Activated CD4-positive, alpha-beta T cell treated with anti-CD3 and anti-CD28 coated beads, Interleukin-10, Interleukin-2, amounts not matched to agents 100 ng/mL and 50 ng/mL, durations not matched to agents 16 hours and 8 hours (primary cell): ENCODE data around the gene ACSS1.

Source experiments
- DNase-seq: peaks from one replicate; pipeline ENCODE4 v3.0.0-alpha.2; 2020

ACSS1 gene

DNA sequence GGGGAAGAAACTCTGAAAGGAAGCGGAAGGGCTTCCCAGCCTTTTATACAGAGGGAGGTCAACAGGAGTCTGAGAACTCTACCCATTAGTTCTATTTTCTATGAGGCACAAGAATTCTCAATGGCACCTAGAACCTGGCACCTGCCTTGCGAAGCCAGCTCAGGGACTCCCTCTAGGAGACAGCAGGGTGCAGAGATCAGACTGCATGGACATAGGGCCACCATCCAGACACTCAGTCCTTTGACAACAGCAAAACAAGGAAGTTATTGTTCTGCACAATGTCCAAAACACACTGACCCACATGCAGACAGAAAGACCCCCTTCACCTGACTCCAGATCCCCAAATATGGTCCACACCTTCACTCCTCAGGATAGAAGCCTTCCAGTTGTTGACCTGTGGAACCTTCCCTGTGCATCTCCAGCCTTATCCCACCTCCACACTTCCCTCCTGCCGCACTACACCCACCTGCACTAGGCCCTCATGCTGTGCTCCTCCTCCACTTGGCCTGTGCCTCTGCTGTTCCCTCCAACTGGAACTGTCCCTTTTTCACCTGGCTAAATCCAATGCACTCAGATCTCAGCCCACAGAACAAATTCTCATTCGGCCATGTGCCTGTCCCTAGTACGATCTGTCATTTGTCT, 27.8 kb downstream of the ACSS1 start:
- no peak for DNase-seq

- no peak for DNase-seq
Measured at GRCh38 chr20:25025986-25026605, 31.8 kb downstream of the ACSS1 start.

GRCh38 chr20:25025091-25025861, 32.7 kb downstream of the ACSS1 start:
- no peak for DNase-seq

DNA sequence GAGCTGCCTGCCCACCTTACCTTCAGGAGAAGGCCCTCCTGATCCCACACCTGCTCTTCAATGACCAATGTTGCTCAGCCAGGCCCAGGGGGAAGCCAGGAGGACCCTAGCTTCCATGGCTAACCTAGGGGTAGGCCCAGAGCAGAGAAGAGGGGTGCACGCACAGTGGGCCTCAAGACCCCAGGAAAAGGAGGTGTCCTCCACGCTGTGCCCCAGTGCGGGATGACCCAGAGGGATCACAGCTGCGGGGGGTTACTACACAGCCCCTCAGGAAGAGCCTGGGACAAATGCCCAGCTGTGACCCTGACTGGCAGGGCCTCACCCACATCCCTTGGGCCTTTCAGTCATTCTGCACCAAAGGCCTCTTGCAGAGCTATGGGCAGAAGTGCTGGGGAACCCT, 33.8 kb downstream of the ACSS1 start:
- DNase-seq, result no peak

DNA sequence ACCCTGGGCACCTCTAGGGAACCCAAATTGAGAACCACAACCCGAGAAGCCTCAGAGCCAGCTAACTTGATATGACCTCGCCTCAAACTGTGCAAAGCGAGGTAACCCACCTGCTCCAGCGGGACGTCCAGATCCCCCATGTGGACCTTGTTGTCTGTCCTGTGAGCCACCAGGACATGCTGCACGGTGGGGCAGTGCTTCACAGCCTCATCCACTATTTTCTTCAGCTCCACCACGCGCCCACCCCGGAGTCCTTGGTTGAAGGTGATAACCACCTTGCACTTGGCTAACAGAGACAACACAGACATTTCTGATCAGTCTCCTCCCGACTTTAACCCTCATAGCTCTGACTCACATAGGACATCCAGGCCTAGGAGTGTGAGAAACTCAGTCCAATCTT, 34.6 kb downstream of the ACSS1 start:
- DNase-seq, result no peak

DNA sequence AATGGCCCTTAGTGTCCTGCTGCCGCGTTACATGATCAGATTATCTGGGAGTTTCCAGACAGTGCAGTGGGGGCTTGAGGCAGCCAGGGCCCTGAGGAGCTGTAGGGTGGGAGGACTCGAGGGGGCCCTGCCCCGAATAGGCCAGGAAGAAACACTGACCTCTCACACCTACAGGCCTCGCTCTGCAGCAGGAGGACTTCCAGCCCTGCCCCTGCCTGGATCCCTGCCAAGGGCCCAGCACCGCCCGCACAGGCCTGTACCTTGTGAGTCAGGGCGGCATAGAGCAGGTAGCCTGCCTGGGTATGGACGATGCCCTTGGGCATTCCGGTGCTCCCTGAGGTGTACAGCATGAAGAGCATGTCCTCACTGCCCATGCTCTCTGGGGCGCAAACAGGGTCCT, 35.3 kb downstream of the ACSS1 start:
- DNase-seq, result no peak

DNA sequence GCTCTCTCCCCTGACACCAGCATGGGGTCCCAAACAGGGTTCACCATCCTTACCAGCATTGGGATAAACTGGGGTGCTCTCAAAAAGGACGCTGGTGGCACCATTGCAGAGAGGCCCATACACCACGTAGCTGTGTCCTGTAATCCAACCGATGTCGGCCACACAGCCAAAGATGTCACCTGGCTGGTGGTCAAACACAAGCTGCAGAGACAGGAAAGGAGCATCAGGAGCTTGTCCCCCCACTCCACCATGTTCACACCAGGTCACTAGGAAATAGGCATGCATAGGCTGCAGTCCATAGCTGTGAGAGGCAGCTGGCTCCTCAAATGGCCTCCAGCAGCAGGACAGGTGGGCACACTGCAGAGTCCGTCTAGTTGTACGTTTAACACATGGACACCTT, 36.6 kb downstream of the ACSS1 start:
- DNase-seq, result no peak

DNA sequence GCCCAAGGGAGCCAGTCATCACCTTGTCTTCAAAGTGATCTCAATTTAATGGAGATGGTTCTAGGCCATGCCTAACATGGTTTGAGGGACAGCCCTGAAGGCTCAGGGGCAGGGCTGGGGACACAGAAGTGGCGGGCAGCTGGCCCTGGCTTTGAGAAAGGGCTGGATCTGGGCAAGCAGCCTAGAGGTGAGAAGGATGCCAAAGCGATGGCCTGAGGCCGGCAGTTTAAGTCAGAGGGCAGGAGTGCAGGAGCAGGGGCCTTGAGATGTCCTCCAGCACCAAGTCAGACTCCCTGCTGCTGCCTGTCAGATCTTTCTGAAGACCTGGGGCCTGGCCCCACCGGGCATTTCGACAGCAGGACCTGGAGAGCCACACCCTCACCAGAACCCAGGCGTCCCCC, 37.0 kb downstream of the ACSS1 start:
- no peak for DNase-seq

DNA sequence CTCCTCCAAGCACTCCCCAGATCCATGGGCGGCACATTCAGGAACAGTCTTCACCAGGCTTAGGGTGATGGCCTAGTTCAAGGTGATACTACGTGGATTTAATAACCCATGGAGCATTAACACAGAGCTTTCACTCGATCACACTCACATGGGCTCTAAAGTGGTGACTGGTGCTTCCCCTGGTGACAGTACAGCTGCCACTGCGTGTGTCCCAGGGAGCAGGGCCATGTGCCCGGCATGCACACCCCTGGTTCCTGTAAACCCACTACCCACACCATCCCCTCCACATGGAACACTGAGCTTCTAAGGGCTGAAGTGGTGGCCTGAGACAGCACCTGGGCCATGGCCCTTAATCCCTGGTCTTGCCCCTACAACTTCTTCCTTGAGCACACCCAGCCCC, 37.6 kb downstream of the ACSS1 start:
- no peak for DNase-seq

- DNase-seq, result no peak
Measured at GRCh38 chr20:25019381-25020155, 38.4 kb downstream of the ACSS1 start.

GRCh38 chr20:25018841-25019240, 39.1 kb downstream of the ACSS1 start:
- DNase-seq, result no peak

DNA sequence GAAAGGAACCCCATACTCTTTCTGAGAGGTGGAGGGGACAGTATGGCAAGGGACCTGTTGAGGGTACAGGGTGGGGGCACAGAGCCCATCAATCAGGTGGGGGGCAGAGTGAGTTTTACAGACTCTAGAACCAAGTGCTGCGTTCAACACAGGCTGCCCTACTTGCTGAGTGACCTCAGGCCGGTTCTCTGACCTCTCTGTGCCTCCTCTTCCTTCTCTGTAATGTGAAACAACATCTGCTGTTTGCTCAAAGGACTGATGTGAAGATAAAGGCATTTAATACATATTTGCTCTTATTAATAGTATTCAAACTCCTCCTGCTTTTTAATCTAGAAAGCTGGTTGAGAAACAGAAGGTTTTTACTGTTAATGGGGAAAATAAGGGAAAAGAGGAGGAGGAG, 39.5 kb downstream of the ACSS1 start:
- no peak for DNase-seq

GRCh38 chr20:25017257-25017803, 40.6 kb downstream of the ACSS1 start:
- DNase-seq, result no peak

DNA sequence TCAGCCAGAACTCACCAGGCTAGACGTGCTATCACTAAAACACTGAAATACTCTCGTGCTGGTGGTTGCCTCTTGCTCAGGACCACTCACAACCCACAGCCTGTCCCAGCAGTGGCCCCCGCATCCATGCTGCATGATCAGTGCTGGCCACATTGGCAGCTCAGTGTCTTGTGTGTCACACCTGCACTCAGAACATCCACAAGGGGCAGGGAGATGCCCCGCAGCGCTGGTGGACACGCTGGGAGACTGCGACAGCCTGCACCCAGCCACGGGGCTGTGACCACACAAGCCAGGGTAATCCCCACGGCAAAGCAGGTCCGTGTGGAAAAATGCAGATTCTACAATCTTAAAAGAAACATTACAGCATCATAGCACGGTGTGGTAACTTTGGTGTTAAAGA, 41.5 kb downstream of the ACSS1 start:
- no peak for DNase-seq

DNA sequence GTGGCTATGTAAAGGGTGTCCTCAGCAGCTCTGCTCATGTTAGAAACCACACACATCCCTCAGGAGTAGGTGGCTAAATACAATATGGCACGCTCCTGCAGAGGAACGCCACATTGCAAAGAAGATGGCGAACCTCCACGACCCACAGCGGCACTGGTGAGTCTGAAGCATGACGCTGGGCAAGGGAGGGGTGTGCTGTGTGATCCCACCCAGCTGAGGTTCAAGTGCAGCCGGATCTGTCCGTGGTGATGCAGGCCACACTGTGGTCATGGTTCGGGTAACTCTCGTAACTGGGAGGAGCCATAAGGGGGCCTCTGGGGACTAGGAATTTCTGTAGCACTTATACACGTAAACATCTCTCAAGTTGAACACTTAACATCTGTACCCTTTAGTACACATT, 42.0 kb downstream of the ACSS1 start:
- DNase-seq, result no peak

DNA sequence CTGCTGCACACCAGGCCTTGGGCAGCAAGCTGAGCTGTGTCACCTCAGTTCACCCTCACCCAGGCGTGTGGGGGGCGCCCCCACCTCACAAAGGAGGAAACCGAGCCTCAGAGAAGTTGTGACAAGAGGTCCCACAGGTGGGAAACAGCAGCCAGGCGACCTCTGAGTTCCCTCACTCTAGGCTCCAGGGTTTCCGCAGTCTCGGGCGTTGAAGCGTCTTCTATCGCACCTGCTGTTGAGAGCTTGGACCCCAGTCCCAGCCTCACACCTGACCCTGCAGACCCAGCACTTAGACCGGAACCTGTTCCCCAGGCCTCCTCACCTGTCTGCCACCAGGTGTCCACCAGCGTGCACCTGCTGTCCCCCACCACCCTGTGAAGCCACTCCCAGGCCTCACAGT, 43.1 kb downstream of the ACSS1 start:
- DNase-seq, result no peak

DNA sequence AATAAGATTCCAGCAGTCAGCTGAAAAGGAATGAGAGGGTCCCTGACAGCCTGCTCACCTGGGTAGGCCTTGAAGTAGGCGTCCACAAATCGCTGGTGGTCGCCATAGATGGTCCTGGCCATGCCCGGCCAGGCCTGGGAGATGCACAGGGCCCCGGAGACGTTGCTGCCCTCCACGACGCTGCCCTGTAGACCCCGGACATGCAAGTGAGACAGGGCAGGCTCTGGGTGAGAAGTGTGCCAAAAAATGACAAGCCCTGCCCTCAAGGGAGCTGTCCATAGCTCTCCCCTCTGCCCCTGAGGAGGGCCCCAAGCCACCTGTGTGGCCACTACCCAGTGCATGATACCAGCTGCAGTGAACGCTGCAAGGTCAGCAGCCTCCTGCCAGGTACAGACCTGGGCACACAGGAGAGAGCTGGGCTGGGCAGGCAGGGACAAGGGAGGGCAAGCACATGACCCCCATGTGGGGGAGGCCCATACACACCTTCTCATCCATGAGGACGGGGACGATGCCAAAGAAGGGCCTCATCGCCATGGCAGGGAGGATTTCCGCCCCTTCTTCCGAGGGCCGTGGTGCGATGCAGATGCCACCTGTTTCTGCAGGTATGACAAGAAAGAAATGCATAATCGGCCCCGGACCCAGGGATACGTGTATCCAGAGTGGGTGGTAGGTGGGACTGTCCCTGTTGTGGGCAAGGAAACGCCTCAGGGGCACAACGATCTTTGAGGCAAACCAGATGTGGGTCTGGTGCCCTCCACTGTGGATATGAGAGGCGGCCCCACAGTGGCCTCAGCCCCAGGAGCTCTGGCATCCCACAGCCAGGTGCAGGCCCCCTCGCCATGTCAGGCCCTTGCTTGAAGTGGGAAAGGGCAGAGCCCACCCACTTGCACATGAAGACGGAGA, 44.2 kb downstream of the ACSS1 start:
- DNase-seq, result no peak

GRCh38 chr20:25012616-25013189, 45.2 kb downstream of the ACSS1 start:
- no peak for DNase-seq

GRCh38 chr20:25011831-25012241, 46.1 kb downstream of the ACSS1 start:
- DNase-seq, result no peak

DNA sequence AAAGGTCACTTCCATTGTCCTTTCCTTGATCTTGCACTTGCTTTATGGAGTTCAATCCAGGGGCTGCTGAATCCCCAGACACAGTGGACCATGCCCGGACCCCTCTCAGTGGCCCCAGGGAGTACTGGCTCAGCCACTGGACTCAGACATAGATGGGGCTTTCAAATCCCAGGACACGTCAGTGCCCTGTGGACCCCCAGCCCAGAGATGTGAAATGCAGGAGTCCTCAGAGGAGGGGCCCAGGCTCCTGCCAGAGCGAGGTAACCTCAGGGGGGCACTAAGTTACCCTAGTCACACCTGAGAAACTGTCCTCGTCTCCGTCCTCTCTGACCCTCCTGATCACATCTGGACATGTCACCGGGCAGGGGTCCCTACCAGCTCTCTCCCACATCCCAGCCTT, 46.7 kb downstream of the ACSS1 start:
- DNase-seq, result no peak

- no peak for DNase-seq
Measured at GRCh38 chr20:25009218-25010145, 48.5 kb downstream of the ACSS1 start.
